MG63 (cell line): ENCODE measurements around the gene GIPC1. TPM values are rescaled to one million over a fixed set of nuclear protein-coding genes. Genes with fewer than 3 reads are reported as not detected.
A peak's percentile ranks its signal among the peaks of the same experiment; 100 is the strongest.
"Not testable (repeated sequence)": the region's sequence is repeated elsewhere in the genome, so short reads cannot be mapped to it uniquely, and the experiment has no call there.

Experiments used
- DNase-seq: peaks from one replicate; pipeline ENCODE4 v3.0.0-alpha.2; 2020
- H3K27me3 ChIP-seq: fragments of 250-450 bp; sonication (Bioruptor Pico); 2 replicates; pipeline ENCODE4 v1.5.1; 2020; ENCODE audit warnings: mild to moderate bottlenecking, moderate library complexity
- H3K36me3 ChIP-seq: fragments of 250-450 bp; sonication (Bioruptor Pico); 2 replicates; pipeline ENCODE4 v1.5.1; 2020; ENCODE audit warnings: mild to moderate bottlenecking, moderate library complexity
- H3K4me3 ChIP-seq: fragments of 250-450 bp; sonication (Bioruptor Pico); 2 replicates; pipeline ENCODE4 v1.5.1; 2020; ENCODE audit warnings: mild to moderate bottlenecking, moderate library complexity
- H3K9me3 ChIP-seq: fragments of 250-450 bp; sonication (Bioruptor Pico); 2 replicates; pipeline ENCODE4 v1.5.1; 2020; ENCODE audit warnings: mild to moderate bottlenecking, moderate library complexity
- total RNA-seq: library from RNA; depleted of rRNA; stranded (reverse); fragments of >200 nt; shearing (Covaris generic); gene quantifications from 2 replicates; pipeline ENCODE4 v1.2.3, GENCODE V29; 2014; ENCODE audit warnings: low replicate concordance

Gene GIPC1
- total RNA-seq, 1 experiment from 2014 or later: 196 TPM

DNA sequence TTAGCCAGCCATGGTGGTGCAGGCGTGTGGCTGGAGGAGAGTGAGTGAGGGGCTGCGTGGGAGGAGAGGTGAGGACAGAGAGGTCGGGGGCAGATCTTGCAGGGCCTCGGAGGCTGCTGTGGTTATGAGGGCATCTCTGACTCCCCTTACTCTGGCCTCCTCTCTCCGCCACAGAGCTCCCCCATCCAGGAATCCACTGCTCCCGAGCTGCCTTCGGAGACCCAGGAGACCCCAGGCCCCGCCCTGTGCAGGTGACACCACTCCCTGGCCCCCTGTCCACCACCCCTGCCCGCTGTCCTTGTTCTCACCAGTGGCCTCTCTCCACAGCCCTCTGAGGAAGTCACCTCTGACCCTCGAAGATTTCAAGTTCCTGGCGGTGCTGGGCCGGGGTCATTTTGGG, 28.5 kb downstream of the GIPC1 start:
- peaks cover 66% of the 10 kb centered on the region for H3K36me3 ChIP-seq
- H3K27me3 ChIP-seq: no peaks in the 10 kb centered on the region
- no peak for DNase-seq
- H3K4me3 ChIP-seq: no peak overlapping the region
- H3K9me3 ChIP-seq: no peaks in the 10 kb centered on the region

DNA sequence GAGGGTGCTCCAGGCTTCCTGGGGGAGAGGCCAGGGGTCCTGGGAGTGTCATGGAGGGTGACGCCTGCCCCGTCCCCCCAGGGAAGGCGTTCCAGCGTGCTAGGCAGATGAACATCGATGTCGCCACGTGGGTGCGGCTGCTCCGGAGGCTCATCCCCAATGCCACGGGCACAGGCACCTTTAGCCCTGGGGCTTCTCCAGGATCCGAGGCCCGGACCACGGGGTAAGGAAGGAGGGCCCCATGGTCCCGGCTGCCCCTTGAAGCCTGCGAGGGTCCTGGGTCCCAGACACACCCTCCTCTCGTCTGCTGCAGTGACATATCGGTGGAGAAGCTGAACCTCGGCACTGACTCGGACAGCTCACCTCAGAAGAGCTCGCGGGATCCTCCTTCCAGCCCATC, 32.2 kb downstream of the GIPC1 start:
- Histone ChIP-seq H3K36me3 (peaks cover 55% of the 10 kb centered on the region), H3K27me3 (no peaks in the 10 kb centered on the region), H3K4me3 (no peak overlapping the region), H3K9me3 (no peaks in the 10 kb centered on the region)
- no peak for DNase-seq

DNA sequence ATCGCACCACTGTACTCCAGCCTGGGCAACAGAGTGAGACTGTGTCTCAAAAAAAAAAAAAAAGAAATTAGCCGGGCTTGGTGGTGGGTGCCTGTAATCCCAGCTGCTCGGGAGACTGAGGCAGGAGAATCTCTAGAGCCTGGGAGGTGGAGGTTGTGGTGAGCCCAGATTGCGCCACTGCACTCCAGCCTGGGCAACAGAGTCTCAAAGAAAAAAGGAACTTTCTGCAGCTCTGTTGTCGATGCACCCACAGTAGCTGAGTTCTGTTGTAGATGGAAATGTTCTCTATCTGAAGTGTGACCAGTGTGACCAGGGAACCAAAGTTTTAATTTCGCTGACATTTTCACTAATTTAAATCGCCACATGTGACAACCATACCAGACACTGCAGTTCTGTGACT, 33.5 kb downstream of the GIPC1 start:
- not testable (repeated sequence) for H3K4me3 ChIP-seq, H3K27me3 ChIP-seq, H3K9me3 ChIP-seq, DNase-seq
- peaks cover 56% of the 10 kb centered on the region for H3K36me3 ChIP-seq

DNA sequence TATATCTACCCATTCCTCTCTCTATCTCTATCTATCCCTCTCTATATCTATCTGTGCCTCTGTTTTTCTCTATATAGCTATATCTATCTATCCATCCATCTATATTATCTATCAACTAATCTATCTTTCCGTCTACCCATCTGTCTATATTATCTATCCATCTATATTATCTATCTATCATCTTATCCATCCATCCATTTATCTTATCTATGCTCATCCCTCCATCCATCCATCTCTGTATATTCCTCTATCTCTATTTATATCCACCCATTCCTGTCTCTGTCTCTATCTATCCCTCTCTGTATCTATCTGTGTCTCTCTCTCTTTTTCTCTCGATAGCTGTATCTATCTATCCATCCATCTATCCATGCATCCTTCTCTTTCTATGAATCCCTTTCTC, 35.0 kb downstream of the GIPC1 start:
- Histone ChIP-seq H3K4me3 (no peak overlapping the region), H3K27me3 (no peaks in the 10 kb centered on the region), H3K9me3 (no peaks in the 10 kb centered on the region), H3K36me3 (peaks cover 46% of the 10 kb centered on the region)
- no peak for DNase-seq

- no peaks in the 10 kb centered on the region for H3K9me3 ChIP-seq
- peaks cover 39% of the 10 kb centered on the region for H3K36me3 ChIP-seq
- H3K27me3 ChIP-seq: no peaks in the 10 kb centered on the region
- no peak overlapping the region for H3K4me3 ChIP-seq
- DNase-seq: no peak
Observed at GRCh38 chr19:14459703-14460102, 36.2 kb downstream of the GIPC1 start.

- peaks cover 50% of the 10 kb centered on the region for H3K36me3 ChIP-seq
- not testable (repeated sequence) for H3K4me3 ChIP-seq, H3K9me3 ChIP-seq, DNase-seq, H3K27me3 ChIP-seq
Observed at GRCh38 chr19:14452303-14452702, 43.6 kb downstream of the GIPC1 start.

GRCh38 chr19:14450876-14451275, 45.1 kb downstream of the GIPC1 start:
- Histone ChIP-seq H3K36me3 (peaks cover 65% of the 10 kb centered on the region), H3K27me3 (no peaks in the 10 kb centered on the region), H3K4me3 (no peak overlapping the region), H3K9me3 (no peaks in the 10 kb centered on the region)
- DNase-seq: no peak

- DNase-seq: peak; percentile 79
- no peaks in the 10 kb centered on the region for H3K27me3 ChIP-seq
- H3K4me3 ChIP-seq: no peak overlapping the region
- peaks cover 68% of the 10 kb centered on the region for H3K36me3 ChIP-seq
- no peaks in the 10 kb centered on the region for H3K9me3 ChIP-seq
Observed at GRCh38 chr19:14450168-14450874, 45.6 kb downstream of the GIPC1 start.

DNA sequence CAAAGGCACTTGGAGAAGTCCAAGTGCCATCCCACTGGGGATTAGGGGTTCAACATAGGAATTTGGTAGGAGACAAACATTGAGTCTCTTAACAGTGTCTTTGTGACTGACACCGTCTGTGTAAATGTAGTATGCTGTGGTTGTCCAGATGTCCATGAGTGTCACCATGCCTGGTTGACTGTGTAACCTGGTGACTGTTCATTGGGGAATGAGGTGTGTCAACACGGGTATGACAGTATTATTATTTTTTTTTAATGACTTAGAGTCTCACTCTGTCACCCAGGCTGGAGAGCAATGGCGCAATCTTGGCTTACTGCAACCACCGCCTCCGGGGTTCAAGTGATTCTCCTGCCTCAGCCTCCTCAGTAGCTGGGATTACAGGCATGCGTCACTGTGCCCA, 46.6 kb downstream of the GIPC1 start:
- Histone ChIP-seq H3K9me3 (no peaks in the 10 kb centered on the region), H3K4me3 (no peak overlapping the region), H3K36me3 (peaks cover 74% of the 10 kb centered on the region), H3K27me3 (no peaks in the 10 kb centered on the region)
- DNase-seq: no peak

DNA sequence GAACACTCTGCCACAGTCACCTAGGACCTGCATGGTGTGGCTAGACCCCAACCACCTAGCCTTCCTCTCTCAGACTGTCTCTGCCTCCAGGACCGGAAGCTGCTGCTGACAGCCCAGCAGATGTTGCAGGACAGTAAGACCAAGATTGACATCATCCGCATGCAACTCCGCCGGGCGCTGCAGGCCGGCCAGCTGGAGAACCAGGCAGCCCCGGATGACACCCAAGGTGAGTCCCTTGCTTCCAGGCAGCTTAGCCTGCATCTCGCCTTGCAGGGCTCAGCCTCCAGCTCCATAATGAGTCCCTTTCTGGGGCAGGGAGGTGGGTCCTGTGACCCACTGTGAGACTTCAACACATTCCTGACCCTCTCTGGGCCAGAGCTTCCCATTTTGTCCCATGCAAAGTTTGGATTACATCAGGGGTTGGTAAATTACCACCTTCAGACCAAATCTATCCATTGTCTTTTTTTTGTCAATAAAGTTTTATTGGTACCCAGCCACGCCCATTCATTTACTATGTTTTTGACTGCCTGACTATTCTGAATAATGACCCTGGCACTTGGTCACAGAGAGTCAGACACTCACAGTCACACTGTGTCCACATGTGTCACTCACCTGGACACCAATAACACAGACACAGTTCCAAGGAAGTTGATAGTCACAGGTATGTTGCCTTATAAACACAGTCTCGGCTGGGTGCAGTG, 49.4 kb downstream of the GIPC1 start:
- DNase-seq: no peak
- Histone ChIP-seq H3K27me3 (no peaks in the 10 kb centered on the region), H3K36me3 (peaks cover 80% of the 10 kb centered on the region), H3K9me3 (no peaks in the 10 kb centered on the region), H3K4me3 (no peak overlapping the region)

- no peaks in the 10 kb centered on the region for H3K9me3 ChIP-seq
- no peak overlapping the region for H3K4me3 ChIP-seq
- peaks cover 54% of the 10 kb centered on the region for H3K36me3 ChIP-seq
- no peak for DNase-seq
- H3K27me3 ChIP-seq: no peaks in the 10 kb centered on the region
Observed at GRCh38 chr19:14443632-14444216, 52.2 kb downstream of the GIPC1 start.

- peaks cover 49% of the 10 kb centered on the region for H3K36me3 ChIP-seq
- H3K9me3 ChIP-seq: no peaks in the 10 kb centered on the region
- no peak for DNase-seq
- H3K27me3 ChIP-seq: no peaks in the 10 kb centered on the region
- no peak overlapping the region for H3K4me3 ChIP-seq
Observed at GRCh38 chr19:14442891-14443631, 52.9 kb downstream of the GIPC1 start.

DNA sequence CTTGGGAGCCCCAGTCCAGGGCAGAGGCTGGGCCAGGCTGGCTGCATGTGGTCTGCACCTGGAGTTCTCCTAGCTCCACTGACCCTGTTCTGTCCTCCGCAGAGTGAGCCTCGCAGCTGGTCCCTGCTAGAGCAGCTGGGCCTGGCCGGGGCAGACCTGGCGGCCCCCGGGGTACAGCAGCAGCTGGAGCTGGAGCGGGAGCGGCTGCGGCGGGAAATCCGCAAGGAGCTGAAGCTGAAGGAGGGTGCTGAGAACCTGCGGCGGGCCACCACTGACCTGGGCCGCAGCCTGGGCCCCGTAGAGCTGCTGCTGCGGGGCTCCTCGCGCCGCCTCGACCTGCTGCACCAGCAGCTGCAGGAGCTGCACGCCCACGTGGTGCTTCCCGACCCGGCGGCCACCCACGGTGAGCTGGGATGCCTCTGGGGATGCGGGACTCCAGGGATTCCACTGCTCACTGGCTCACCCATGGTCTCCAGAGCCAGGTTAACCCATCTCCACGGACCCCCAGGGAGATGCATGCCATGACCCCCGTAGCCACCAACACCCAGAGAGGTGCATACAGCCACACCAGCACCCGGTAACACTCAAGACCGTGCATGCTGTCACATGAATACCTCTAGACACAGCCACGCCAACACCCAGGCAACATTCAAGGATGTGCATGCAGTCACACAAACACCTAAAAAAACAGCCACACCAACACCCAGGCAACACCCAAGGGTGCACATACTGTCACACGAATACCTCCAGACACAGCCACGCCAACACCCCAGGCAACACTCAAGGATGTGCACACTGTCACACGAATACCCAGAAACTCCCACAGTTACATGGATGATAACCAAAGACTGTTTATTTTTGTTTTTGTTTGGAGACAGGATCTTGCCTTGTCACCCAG, 54.6 kb downstream of the GIPC1 start:
- peaks cover 51% of the 10 kb centered on the region for H3K36me3 ChIP-seq
- H3K4me3 ChIP-seq: no peak overlapping the region
- H3K27me3 ChIP-seq: no peaks in the 10 kb centered on the region
- no peak for DNase-seq
- H3K9me3 ChIP-seq: no peaks in the 10 kb centered on the region

DNA sequence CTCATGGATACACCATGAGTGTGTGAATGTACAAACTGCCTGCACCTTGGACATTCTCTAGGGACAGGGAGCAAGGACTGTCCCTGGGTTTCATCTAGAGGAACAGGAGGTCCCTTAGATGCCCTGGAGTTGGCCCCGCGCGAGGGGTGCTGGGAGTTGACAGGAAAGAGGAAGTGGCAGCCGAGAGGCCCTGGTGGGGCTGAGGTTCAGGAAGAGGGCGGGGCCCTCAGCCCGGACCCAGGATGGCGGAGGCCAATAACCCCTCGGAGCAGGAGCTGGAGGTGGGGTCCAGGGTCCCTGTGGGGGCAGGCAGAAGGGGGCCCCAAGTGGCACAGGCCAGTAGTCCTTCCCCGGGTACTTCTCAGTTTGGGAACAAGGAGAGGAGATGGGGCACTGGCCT, 55.9 kb downstream of the GIPC1 start:
- Histone ChIP-seq H3K36me3 (peaks cover 49% of the 10 kb centered on the region), H3K4me3 (no peak overlapping the region), H3K27me3 (no peaks in the 10 kb centered on the region), H3K9me3 (no peaks in the 10 kb centered on the region)
- no peak for DNase-seq

DNA sequence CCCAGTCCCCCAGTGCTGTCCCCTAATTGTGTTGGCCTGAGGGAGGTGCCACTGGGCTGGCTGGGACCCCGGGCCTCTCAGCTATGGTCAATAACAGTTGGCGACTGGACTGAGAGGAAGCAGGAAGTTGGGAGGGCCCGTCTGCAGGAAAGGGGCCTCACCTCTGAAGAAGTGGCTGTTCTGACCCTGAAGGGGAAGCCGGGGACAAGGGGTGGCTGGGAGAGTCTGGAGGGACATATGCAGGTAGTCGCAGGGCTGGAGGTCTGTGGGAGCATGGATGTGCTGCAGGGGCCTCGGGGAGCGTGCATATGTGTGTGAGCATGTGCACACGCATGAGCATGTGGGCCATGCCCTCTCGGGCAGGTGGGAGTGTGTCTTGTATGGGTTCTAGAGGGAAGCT, 56.9 kb downstream of the GIPC1 start:
- Histone ChIP-seq H3K4me3 (no peak overlapping the region), H3K36me3 (peaks cover 45% of the 10 kb centered on the region), H3K9me3 (no peaks in the 10 kb centered on the region), H3K27me3 (no peaks in the 10 kb centered on the region)
- DNase-seq: no peak

- Histone ChIP-seq H3K27me3 (no peaks in the 10 kb centered on the region), H3K4me3 (no peak overlapping the region), H3K9me3 (no peaks in the 10 kb centered on the region), H3K36me3 (peaks cover 33% of the 10 kb centered on the region)
- DNase-seq: peak; percentile 65
Observed at GRCh38 chr19:14437578-14438140, 58.3 kb downstream of the GIPC1 start.
